RWPE1 (cell line): Measurements from ENCODE around the gene PKD1L1.

Experiments used
- CTCF ChIA-PET: fragments of 350-600 bp; sonication (Branson Sonifier 250); formaldehyde crosslinking; extraction: SDS; loops from one replicate; lab custom pipeline; 2021; lab: Yijun Ruan, JAX
- POLR2A ChIA-PET: fragments of 400-600 bp; formaldehyde crosslinking; extraction: SDS; loops from one replicate; lab custom pipeline; 2020; ENCODE audit warnings: antibody characterized with exemption; ENCODE audit not compliant: low non-redundant PET; lab: Yijun Ruan, JAX
- DNase-seq: peaks from one replicate; pipeline ENCODE4 v3.0.0; 2012; ENCODE audit warnings: low spot score
- H3K27ac ChIP-seq: fragments of 450-650 bp; 2 replicates; pipeline ENCODE4 v1.5.1; 2017
- CTCF ChIP-seq: fragments of 450-650 bp; conservative IDR thresholded peaks from 2 replicates; pipeline ENCODE4 v1.5.1; 2017; ENCODE audit warnings: low read depth, mild to moderate bottlenecking

The PKD1L1 gene

DNA sequence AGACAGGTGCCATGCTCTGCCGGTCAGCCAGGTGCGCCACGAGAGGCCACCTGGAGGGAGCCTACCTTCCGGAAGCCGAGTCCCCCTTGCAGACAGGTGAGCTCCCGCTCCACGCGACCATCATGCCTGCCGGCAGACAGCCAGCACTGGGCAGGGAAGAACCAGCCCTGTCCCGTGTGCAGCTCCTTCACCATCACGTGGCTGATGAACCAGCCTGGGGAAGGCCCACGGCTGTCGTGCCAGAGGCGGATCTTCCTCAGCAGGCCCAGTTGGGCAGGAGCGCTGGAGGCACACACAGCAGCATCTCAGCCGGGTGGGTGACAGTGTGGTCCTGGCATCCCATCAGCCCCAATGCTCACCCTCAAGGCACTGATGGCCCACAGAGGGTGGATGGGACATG lies 108.9 kb downstream of the PKD1L1 start:
- TF ChIP-seq CTCF: no peak
- CTCF ChIA-PET: no interaction called here
- H3K27ac ChIP-seq: no peak overlapping the region
- POLR2A ChIA-PET: no interaction called here
- DNase-seq: no peak

GRCh38 chr7:47837826-47838225 lies 110.4 kb downstream of the PKD1L1 start:
- no peak for DNase-seq
- no peak for TF ChIP-seq CTCF
- ChIA-PET POLR2A (no interaction called here), CTCF (no interaction called here)
- H3K27ac ChIP-seq: no peak overlapping the region

GRCh38 chr7:47836503-47837202 lies 111.6 kb downstream of the PKD1L1 start:
- no peak for DNase-seq
- H3K27ac ChIP-seq: no peak overlapping the region
- no peak for TF ChIP-seq CTCF
- CTCF ChIA-PET: interaction anchor here (0.9 kb wide), 1 partner anchor 10 kb away, joined by 4 read pairs; no protein-coding TSS in a partner anchor
- POLR2A ChIA-PET: no interaction called here

- TF ChIP-seq CTCF: no peak
- no peak for DNase-seq
- H3K27ac ChIP-seq: no peak overlapping the region
- CTCF ChIA-PET: no interaction called here
- POLR2A ChIA-PET: no interaction called here
Observed at GRCh38 chr7:47836080-47836479, 112.2 kb downstream of the PKD1L1 start.

DNA sequence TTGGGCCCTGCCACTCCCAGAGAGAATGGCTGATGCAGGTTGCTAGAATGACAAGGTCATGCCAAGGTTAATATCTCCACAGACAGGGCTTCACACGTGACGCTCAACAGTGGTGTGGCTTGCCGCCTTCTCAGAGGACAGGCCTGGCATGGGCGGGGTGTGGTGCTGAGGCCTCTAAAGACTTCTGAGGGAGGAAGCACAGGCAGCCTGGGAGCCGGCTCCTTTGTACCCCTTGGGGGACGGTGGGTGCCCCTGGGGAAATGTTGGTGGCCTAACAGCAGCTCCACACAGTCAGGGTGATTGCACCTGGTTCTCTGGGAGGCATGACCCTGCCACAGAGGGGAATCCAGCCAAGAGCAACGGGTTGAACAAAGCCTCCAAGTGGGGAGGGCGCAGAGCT lies 115.1 kb downstream of the PKD1L1 start:
- DNase-seq: no peak
- TF ChIP-seq CTCF: no peak
- no peak overlapping the region for H3K27ac ChIP-seq
- ChIA-PET CTCF (interaction anchor here (1.1 kb wide), 1 partner anchor 567 kb away, joined by 3 read pairs; no protein-coding TSS in a partner anchor), POLR2A (no interaction called here)

GRCh38 chr7:47832105-47832715 lies 116.1 kb downstream of the PKD1L1 start:
- TF ChIP-seq CTCF: no peak
- ChIA-PET POLR2A (no interaction called here), CTCF (interaction anchor here (0.8 to 1.1 kb wide), 3 partner anchors 13 to 566 kb away, joined by 3 to 5 read pairs (median 4); no protein-coding TSS in a partner anchor)
- no peak for DNase-seq
- H3K27ac ChIP-seq: no peak overlapping the region
